AG04450 (cell line): ENCODE results near the gene ZMPSTE24. TPM values are rescaled to one million over a fixed set of nuclear protein-coding genes. Genes with fewer than 3 reads are reported as not detected.

Experiments used
- CTCF ChIA-PET: fragments of 300-600, 350-600 bp; formaldehyde crosslinking; extraction: SDS; loops from one replicate; lab custom pipeline; 2022; ENCODE audit warnings: antibody characterized with exemption, inconsistent platforms; lab: Charles Lee
- POLR2A ChIA-PET: fragments of 350-600 bp; formaldehyde crosslinking; extraction: SDS; loops from one replicate; lab custom pipeline; 2021; ENCODE audit warnings: antibody characterized with exemption, inconsistent platforms; lab: Yijun Ruan, JAX
- DNase-seq: peaks from one replicate; pipeline ENCODE4 v3.0.0-alpha.2; 2011; ENCODE audit warnings: low read depth, low spot score
- H3K27ac ChIP-seq: one replicate; pipeline ENCODE4 v1.5.1; 2012; ENCODE audit warnings: low read depth, low read length, control low read depth
- H3K27me3 ChIP-seq: one replicate; pipeline ENCODE4 v1.6.0; 2012; ENCODE audit warnings: low read length; ENCODE audit not compliant: control insufficient read depth, insufficient read depth
- H3K4me3 ChIP-seq: 2 replicates; pipeline ENCODE4 v1.5.1; 2011; ENCODE audit warnings: mild to moderate bottlenecking, low read depth, low read length, control low read depth
- H3K9me3 ChIP-seq: 2 replicates; pipeline ENCODE4 v1.5.1; 2012; ENCODE audit warnings: low read length; ENCODE audit not compliant: control insufficient read depth, insufficient read depth
- polyA plus RNA-seq: library from polyadenylated mRNA; depleted of rRNA; stranded (reverse); fragments of >200 nt; gene quantifications from 2 replicates; pipeline ENCODE4 v1.2.3, GENCODE V29; 2011
- TF ChIP-seq, protein P1 (sequence below): IDR thresholded peaks from 2 replicates; pipeline ENCODE4 v1.5.1; 2011; ENCODE audit warnings: low read depth, low read length, control low read depth, inconsistent platforms

ZMPSTE24 gene
- polyA plus RNA-seq, 1 experiment, result 55.8 TPM

DNA sequence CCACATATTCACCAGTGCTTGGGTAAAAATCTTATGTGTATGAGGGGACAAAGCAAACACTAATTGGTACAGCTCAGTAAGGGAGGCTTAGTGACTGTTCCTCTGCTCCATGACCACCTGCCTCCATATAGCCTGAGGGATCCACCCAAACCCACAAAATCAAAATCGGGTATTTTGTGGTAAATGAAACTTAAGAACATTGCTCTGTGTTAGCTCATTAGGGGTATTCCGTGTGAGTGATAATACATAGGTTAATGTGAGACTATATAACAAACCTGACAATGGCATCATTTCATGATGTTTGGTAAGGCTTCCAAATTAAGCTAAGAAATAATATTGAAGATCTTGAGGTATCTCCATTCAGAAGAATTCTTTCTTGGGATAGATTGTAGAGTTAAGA, 33.3 kb downstream of the ZMPSTE24 start:
- no peak for DNase-seq
- CTCF ChIA-PET, result interaction anchor here (0.8 to 2.9 kb wide), 8 partner anchors 9 to 147 kb away, joined by 3 to 17 read pairs (median 5); no protein-coding TSS in a partner anchor
- TF ChIP-seq, protein P1, sequence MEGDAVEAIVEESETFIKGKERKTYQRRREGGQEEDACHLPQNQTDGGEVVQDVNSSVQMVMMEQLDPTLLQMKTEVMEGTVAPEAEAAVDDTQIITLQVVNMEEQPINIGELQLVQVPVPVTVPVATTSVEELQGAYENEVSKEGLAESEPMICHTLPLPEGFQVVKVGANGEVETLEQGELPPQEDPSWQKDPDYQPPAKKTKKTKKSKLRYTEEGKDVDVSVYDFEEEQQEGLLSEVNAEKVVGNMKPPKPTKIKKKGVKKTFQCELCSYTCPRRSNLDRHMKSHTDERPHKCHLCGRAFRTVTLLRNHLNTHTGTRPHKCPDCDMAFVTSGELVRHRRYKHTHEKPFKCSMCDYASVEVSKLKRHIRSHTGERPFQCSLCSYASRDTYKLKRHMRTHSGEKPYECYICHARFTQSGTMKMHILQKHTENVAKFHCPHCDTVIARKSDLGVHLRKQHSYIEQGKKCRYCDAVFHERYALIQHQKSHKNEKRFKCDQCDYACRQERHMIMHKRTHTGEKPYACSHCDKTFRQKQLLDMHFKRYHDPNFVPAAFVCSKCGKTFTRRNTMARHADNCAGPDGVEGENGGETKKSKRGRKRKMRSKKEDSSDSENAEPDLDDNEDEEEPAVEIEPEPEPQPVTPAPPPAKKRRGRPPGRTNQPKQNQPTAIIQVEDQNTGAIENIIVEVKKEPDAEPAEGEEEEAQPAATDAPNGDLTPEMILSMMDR, result no peak
- Histone ChIP-seq H3K4me3 (no peak overlapping the region), H3K27ac (no peak overlapping the region), H3K27me3 (no peaks in the 10 kb centered on the region), H3K9me3 (no peaks in the 10 kb centered on the region)
- POLR2A ChIA-PET, result interaction anchor here (0.6 kb wide), 1 partner anchor 14 kb away, joined by 14 read pairs; no protein-coding TSS in a partner anchor

DNA sequence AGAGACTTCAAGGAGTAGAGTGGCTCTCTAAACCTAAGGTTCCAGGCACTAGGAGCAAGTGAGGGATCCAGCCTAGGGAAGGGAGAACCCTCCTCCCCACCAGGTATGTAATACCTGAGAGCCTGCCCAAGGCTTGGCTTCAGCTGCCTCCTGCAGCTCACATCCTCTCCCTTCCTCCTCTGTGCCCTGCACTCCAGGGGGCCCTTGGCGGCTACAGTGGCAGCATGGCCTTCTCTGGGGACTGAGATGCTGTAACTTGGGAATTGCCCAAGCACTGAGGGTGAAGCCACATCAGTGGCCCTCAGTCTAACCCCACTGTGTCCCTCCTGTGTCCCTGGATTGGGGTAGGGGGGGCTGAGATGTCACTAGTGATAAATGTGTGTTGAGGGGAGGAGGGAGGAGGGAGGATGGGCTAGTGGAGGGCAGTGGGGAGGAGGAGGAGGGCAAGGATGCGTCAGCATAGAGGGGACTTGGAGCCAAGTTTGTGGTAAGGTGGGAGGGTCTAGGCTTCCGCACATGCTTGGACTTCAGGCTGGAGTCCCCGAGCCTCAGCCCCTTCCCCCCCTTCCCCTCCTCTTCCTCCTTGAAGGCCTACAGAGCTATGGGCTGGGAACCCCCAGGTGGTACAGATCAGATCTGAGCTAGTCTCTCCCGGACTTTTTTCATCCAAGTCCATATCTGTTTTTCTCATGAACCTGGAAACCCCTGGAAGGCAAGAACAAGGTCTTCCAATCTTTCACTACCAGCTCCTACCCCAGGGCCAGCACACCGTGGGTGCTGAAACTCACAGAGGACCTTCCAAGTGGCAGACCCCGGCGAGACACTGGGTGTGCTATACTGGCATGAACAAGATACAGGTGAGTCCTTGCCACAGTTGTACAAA, 41.6 kb downstream of the ZMPSTE24 start:
- H3K9me3 ChIP-seq, result no peaks in the 10 kb centered on the region; the same call in 1 of the 2 replicates
- TF ChIP-seq, protein P1, result no peak
- no peak overlapping the region for H3K4me3 ChIP-seq
- POLR2A ChIA-PET, result no interaction called here
- peaks cover 3% of the 10 kb centered on the region for H3K27me3 ChIP-seq
- no peak overlapping the region for H3K27ac ChIP-seq
- DNase-seq, result no peak
- CTCF ChIA-PET, result interaction anchor here (0.7 to 2.1 kb wide), 5 partner anchors 15 to 156 kb away, joined by 3 to 10 read pairs (median 5); no protein-coding TSS in a partner anchor

DNA sequence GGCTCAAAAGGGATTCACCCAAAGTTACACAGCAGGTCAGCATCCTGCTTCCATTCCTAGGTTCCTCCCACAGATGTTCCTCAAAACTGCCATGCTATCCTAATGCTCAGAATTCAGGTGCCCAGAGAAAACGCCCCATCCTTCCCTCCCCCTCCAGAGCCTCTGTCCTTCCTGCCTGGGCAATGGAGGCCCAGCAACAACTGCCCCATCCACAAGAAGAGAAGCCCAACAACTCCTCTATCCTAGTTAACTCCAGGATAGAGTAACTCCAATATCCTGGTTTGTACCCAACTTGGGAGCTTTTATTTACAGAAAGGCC, 42.2 kb downstream of the ZMPSTE24 start:
- H3K27me3 ChIP-seq, result peaks cover 3% of the 10 kb centered on the region
- H3K27ac ChIP-seq, result no peak overlapping the region
- TF ChIP-seq, protein P1, result no peak
- ChIA-PET POLR2A (no interaction called here), CTCF (interaction anchor here (0.7 to 2.1 kb wide), 4 partner anchors 15 to 156 kb away, joined by 3 to 10 read pairs (median 5); no protein-coding TSS in a partner anchor)
- DNase-seq, result no peak
- no peak overlapping the region for H3K4me3 ChIP-seq
- no peaks in the 10 kb centered on the region; the same call in 1 of the 2 replicates for H3K9me3 ChIP-seq

DNA sequence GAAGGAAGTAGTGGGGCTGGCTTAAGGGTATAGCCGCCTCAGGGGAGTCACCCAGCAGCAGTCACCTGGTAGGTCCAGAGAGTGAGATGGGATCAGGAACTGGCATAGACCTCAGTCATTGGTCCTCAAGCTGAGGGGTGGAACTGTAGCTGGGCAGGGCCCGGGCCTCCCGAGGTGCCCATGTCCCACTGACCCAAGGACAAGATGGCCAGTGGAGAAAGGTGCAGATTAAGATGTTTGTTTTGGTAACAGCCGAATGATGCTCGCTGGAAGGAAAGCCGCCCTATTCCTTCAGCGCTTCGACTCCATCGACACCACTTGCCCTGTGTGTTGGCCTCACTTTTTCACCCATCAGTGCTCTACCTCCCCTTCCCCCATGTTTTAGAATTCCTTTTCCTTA, 42.6 kb downstream of the ZMPSTE24 start:
- no peak for DNase-seq
- no peak overlapping the region for H3K27ac ChIP-seq
- TF ChIP-seq, protein P1, result no peak
- no peak overlapping the region for H3K4me3 ChIP-seq
- peaks cover 3% of the 10 kb centered on the region for H3K27me3 ChIP-seq
- ChIA-PET CTCF (interaction anchor here (1.1 to 2.1 kb wide), 2 partner anchors 14 to 148 kb away, joined by 3 to 10 read pairs; no protein-coding TSS in a partner anchor), POLR2A (no interaction called here)
- H3K9me3 ChIP-seq, result no peaks in the 10 kb centered on the region; the same call in 1 of the 2 replicates

DNA sequence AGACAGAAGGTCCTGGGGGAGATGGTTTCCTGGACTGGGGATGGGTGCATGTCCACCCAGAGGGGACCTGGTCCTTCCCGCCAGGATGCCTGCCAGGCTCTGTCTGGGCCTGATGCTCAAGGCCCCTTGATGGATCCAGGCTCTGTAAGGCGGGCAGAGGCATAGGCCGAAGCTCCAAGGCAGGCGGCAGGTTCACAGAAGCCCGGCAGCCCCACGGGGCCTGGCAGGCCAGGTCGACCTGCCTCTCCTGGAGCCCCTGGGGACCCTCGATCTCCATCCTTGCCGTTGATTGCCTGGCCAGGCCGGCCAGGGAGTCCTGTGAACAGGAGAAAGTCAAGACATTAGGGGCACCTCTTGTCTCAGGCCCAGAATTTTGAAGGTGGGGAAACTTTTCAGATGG, 43.0 kb downstream of the ZMPSTE24 start:
- no peak for DNase-seq
- ChIA-PET POLR2A (no interaction called here), CTCF (interaction anchor here (2.1 kb wide), 1 partner anchor 14 kb away, joined by 10 read pairs; no protein-coding TSS in a partner anchor)
- Histone ChIP-seq H3K4me3 (no peak overlapping the region), H3K9me3 (no peaks in the 10 kb centered on the region; the same call in 1 of the 2 replicates), H3K27me3 (peaks cover 3% of the 10 kb centered on the region), H3K27ac (no peak overlapping the region)
- TF ChIP-seq, protein P1, result no peak
